K562 (cell line): Measurements from ENCODE around the gene CGN. TPM values are rescaled to one million over a fixed set of nuclear protein-coding genes. Genes with fewer than 3 reads are reported as not detected.

Experiments
- ATAC-seq: fragments of 200-7000 bp; cut with Tn5 transposase; 3 replicates; pipeline ENCODE4 v1.9.1; 2020; ENCODE audit warnings: moderate library complexity
- BruUV-seq: library from RNA; stranded (reverse); fragments of 400-500 nt; replicated peaks from 2 replicates; lab custom pipeline; 2021; lab: Mats Ljungman, UMichigan
- CTCF ChIA-PET: fragments of 300-600 bp; formaldehyde crosslinking; extraction: SDS; loops from one replicate; lab custom pipeline; 2021; ENCODE audit warnings: low intra/inter-chr PET ratio; lab: Yijun Ruan, JAX
- POLR2A ChIA-PET: fragments of 300-600, 350-650 bp; sonication (Branson Sonifier 250); formaldehyde crosslinking; extraction: SDS; loops from one replicate; lab custom pipeline; 2021; ENCODE audit warnings: antibody characterized with exemption, inconsistent platforms; lab: Yijun Ruan, JAX
- DNase-seq, 4 experiments: peaks; one replicate each; pipeline versions ENCODE4 v3.0.0 to v3.0.0-alpha.2; 2011 to 2018; ENCODE audit warnings: low spot score in 3 of 4, mixed read lengths in 3 of 4; ENCODE audit errors: extremely low read depth in 1 of 4
- FAIRE-seq: peaks from 2 replicates; lab custom pipeline; 2011; peaks lifted over from hg19 to GRCh38; lab: Jason Lieb, UNC
- H2AFZ ChIP-seq: 2 replicates; pipeline ENCODE4 v1.6.0; 2011; ENCODE audit warnings: low read depth, low read length, control low read depth, inconsistent platforms
- H3K27ac ChIP-seq: fragments of 200-600 bp; 3 replicates; pipeline ENCODE4 v1.8.0; 2011; ENCODE audit warnings: low read depth, mild to moderate bottlenecking, control low read depth, inconsistent platforms, low read length, moderate library complexity, mixed read lengths; ENCODE audit errors: extremely low read depth
- H3K27me3 ChIP-seq, 2 experiments: fragments of 300-600 bp in 1 of 2; 2 replicates in 1 of 2; 3 replicates in 1 of 2; pipeline versions ENCODE4 v1.6.0 to v1.8.0; 2011; ENCODE audit warnings: inconsistent platforms in 2 of 2, low read length in 2 of 2, mild to moderate bottlenecking in 1 of 2, mixed read lengths in 1 of 2, moderate library complexity in 1 of 2; ENCODE audit not compliant: control insufficient read depth in 2 of 2, insufficient read depth in 2 of 2
- H3K36me3 ChIP-seq: fragments of 300-600 bp; 3 replicates; pipeline ENCODE4 v1.8.0; 2011; ENCODE audit warnings: mild to moderate bottlenecking, low read length, inconsistent platforms; ENCODE audit not compliant: control insufficient read depth, insufficient read depth
- H3K4me1 ChIP-seq, 2 experiments: fragments of 200-600 bp in 1 of 2; replicated peaks in 1 of 2; 2 replicates in 1 of 2; 3 replicates in 1 of 2; pipeline versions ENCODE4 v1.5.1 to v1.8.0; 2011; ENCODE audit warnings: inconsistent platforms in 2 of 2, low read length in 2 of 2, mild to moderate bottlenecking in 1 of 2, mixed read lengths in 1 of 2, moderate library complexity in 1 of 2; ENCODE audit not compliant: control insufficient read depth in 2 of 2, insufficient read depth in 2 of 2
- H3K4me2 ChIP-seq: 2 replicates; pipeline ENCODE4 v1.6.1; 2011; ENCODE audit warnings: low read length, control low read depth, inconsistent platforms, mixed read lengths; ENCODE audit not compliant: insufficient read depth
- H3K4me3 ChIP-seq: fragments of 200-600 bp; sonication (generic), shearing (Covaris generic); 2 replicates; pipeline ENCODE4 v1.5.1; 2016; ENCODE audit warnings: control low read depth, inconsistent platforms
- H3K79me2 ChIP-seq: fragments of 200-600 bp; 3 replicates; pipeline ENCODE4 v1.8.0; 2011; ENCODE audit warnings: low read length, inconsistent platforms; ENCODE audit not compliant: control insufficient read depth, insufficient read depth
- H3K9ac ChIP-seq, 2 experiments: 2 replicates each; pipeline versions ENCODE4 v1.6.0 to v1.6.1; 2011; ENCODE audit warnings: low read depth in 2 of 2, low read length in 2 of 2, control low read depth in 1 of 2, inconsistent platforms in 1 of 2, mild to moderate bottlenecking in 1 of 2, mixed read lengths in 1 of 2; ENCODE audit not compliant: insufficient read depth in 1 of 2
- H3K9me1 ChIP-seq: one replicate; pipeline ENCODE4 v1.6.0; 2011; ENCODE audit warnings: inconsistent platforms, mild to moderate bottlenecking, low read length, moderate library complexity; ENCODE audit not compliant: control insufficient read depth, insufficient read depth
- H3K9me3 ChIP-seq: replicated peaks from 2 replicates; pipeline ENCODE4 v1.5.1; 2011; ENCODE audit warnings: low read depth, low read length, inconsistent platforms; ENCODE audit not compliant: control insufficient read depth, insufficient read depth
- H4K20me1 ChIP-seq: replicated peaks from 2 replicates; pipeline ENCODE4 v1.6.1; 2011; ENCODE audit warnings: low read length, inconsistent platforms, mixed read lengths; ENCODE audit not compliant: control insufficient read depth, insufficient read depth
- ARNT ChIP-seq, 2 experiments: fragments of 450-650 bp; IDR thresholded peaks; 2 replicates each; pipeline ENCODE4 v1.6.1; 2016; ENCODE audit warnings: mild to moderate bottlenecking in 1 of 2
- ETV6 ChIP-seq, 3 experiments: fragments of 150-350 bp in 1 of 3; sonication (generic) in 1 of 3; formaldehyde crosslinking in 1 of 3; IDR thresholded peaks; 2 replicates each; pipeline versions ENCODE4 v1.6.1 to v1.8.0; 2014 to 2022; ENCODE audit warnings: borderline replicate concordance in 2 of 3, low read depth in 2 of 3, antibody characterized with exemption in 1 of 3, low read length in 1 of 3, mild to moderate bottlenecking in 1 of 3, missing genetic modification reagents in 1 of 3
- FOXK1 ChIP-seq: sonication (generic); formaldehyde crosslinking; IDR thresholded peaks from 2 replicates; pipeline ENCODE4 v1.8.0; 2022; ENCODE audit warnings: missing genetic modification reagents, mild to moderate bottlenecking, borderline replicate concordance
- GABPB2 ChIP-seq: fragments of 250-450 bp; sonication (Bioruptor Pico); conservative IDR thresholded peaks from 2 replicates; pipeline ENCODE4 v1.5.1; 2021; ENCODE audit warnings: mild to moderate bottlenecking
- NFRKB ChIP-seq: fragments of 450-650 bp; IDR thresholded peaks from 2 replicates; pipeline ENCODE4 v1.6.1; 2016; ENCODE audit warnings: low read depth
- NR2C2 ChIP-seq, 2 experiments: fragments of 200-800 bp in 1 of 2; sonication (Bioruptor generic) in 1 of 2; sonication (generic) in 1 of 2; formaldehyde crosslinking in 1 of 2; IDR thresholded peaks; 2 replicates each; pipeline versions ENCODE4 v1.6.1 to v1.8.0; 2016 to 2022; ENCODE audit warnings: mild to moderate bottlenecking in 1 of 2, missing compliant biosample characterization in 1 of 2, missing genetic modification characterization in 1 of 2, missing genetic modification reagents in 1 of 2
- PPARD ChIP-seq: fragments of 250-450 bp; sonication (Bioruptor Pico); IDR thresholded peaks from 2 replicates; pipeline ENCODE4 v1.8.0; 2022; ENCODE audit warnings: inconsistent platforms, mild to moderate bottlenecking, moderate library complexity
- RAD21 ChIP-seq, 2 experiments: fragments of 250-450 bp in 1 of 2; fragments of 450-650 bp in 1 of 2; sonication (Bioruptor Pico) in 1 of 2; formaldehyde crosslinking in 1 of 2; IDR thresholded peaks in 1 of 2; conservative IDR thresholded peaks in 1 of 2; 2 replicates each; pipeline versions ENCODE4 v1.4.0 to v1.8.0; 2020 to 2022; ENCODE audit warnings: mild to moderate bottlenecking in 2 of 2, moderate library complexity in 1 of 2
- ZNF212 ChIP-seq: fragments of 450-650 bp; formaldehyde crosslinking; IDR thresholded peaks from 2 replicates; pipeline ENCODE4 v1.4.0; 2020; ENCODE audit warnings: mild to moderate bottlenecking
- WGBS: fragments of 100-300 bp; shearing (Covaris generic); methylation state at CpG from one replicate; pipeline ENCODE4 v1.1.6; 2016; ENCODE audit warnings: low coverage, mixed read lengths; ENCODE audit not compliant: insufficient coverage; ENCODE audit errors: missing lambda C conversion rate; 5-methylcytosine and 5-hydroxymethylcytosine counted together
- in situ Hi-C: fragments of 300-500 bp; cut with MboI; formaldehyde crosslinking; loops from 4 replicates; pipeline ENCODE4 v1.15.0; 2018; ENCODE audit warnings: inconsistent platforms, mixed read lengths
- intact Hi-C: fragments of 100-400 bp; cut with micrococcal nuclease; formaldehyde crosslinking; loops from 2 replicates; pipeline ENCODE4 v1.14.2; 2022
- polyA plus RNA-seq, 8 experiments: library from polyadenylated mRNA; depleted of rRNA in 4 of 8; stranded (reverse) in 5 of 8; unstranded in 3 of 8; fragments of >200 nt; fragmentation: Nextera tagmentation in 2 of 8; fragmentation: Illumina TruSeq in 1 of 8; extraction: Ambion mirVana in 2 of 8; extraction: Trizol in 1 of 8; gene quantifications; 2 replicates each; pipeline versions ENCODE4 v1.2.1 to v1.2.3, GENCODE V29; 2011 to 2014; ENCODE audit warnings: inconsistent platforms in 1 of 8, missing spikeins in 1 of 8
- total RNA-seq, 7 experiments: library from RNA; depleted of rRNA in 6 of 7; stranded (reverse); fragments of >200 nt in 6 of 7; fragmentation: Illumina TruSeq in 2 of 7; extraction: Trizol in 2 of 7; gene quantifications; 2 replicates each; pipeline versions ENCODE4 v1.2.1 to v1.2.3, GENCODE V29; 2011 to 2021; ENCODE audit warnings: low replicate concordance in 1 of 7
- TF ChIP-seq, protein P1 (sequence below): fragments of 250-450 bp; sonication (Bioruptor Pico); IDR thresholded peaks from 2 replicates; pipeline ENCODE4 v1.4.0; 2020
- TF ChIP-seq, protein P2 (sequence below): sonication (generic); formaldehyde crosslinking; IDR thresholded peaks from 2 replicates; pipeline ENCODE4 v1.8.0; 2022; ENCODE audit warnings: mild to moderate bottlenecking, missing genetic modification reagents

Gene CGN
- total and polyA plus RNA-seq, 9 of the 15 experiments (the other 6 are each of a cell fraction or from before 2014, with no cell fraction given): 0.03 to 1.4 (median 0.14) TPM; not detected in 2

DNA sequence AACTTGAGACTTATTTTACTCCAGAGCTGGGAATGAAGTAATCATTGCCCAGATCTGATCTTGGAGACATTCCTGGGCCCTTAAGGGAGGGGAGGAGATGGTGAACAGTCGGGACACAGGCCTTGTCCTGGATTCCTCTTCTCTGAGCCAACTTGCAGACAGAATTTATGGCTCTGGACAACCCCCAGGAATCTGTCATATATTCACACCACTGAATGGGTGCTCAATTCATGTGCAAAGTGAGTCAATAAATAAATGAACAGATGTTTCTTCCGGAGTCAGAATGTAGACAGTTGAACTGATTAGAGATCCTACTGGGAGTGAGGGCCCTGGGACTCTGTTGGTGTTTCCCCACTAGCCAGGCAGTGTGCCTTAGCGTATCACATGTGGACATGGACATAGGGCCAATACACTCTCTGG lies 31.5 kb downstream of the CGN start:
- WGBS: 16% methylated on average over 3 of the region's 3 CpGs
- ATAC-seq: no peak
- ChIA-PET CTCF (no interaction called here), POLR2A (interaction anchor here (0.6 to 1.6 kb wide), 3 partner anchors 21 to 329 kb away, joined by 3 to 4 read pairs (median 3); no protein-coding TSS in a partner anchor)
- no peaks in the 10 kb centered on the region for H3K9me1 ChIP-seq
- no peak overlapping the region for H3K27ac ChIP-seq
- H3K4me3 ChIP-seq: no peak overlapping the region
- peaks cover 5 to 14% of the 10 kb centered on the region in 2 experiments; a peak in 4 of 5 replicates for H3K4me1 ChIP-seq
- H3K9me3 ChIP-seq: no peaks in the 10 kb centered on the region
- no peak overlapping the region for H2AFZ ChIP-seq
- H3K36me3 ChIP-seq: no peaks in the 10 kb centered on the region
- H3K9ac ChIP-seq: no peak overlapping the region
- no TSS peak for BruUV-seq
- H3K79me2 ChIP-seq: no peaks in the 10 kb centered on the region
- H3K27me3 ChIP-seq: peaks cover 2 to 5% of the 10 kb centered on the region in 2 experiments; a peak in 2 of 5 replicates
- H3K4me2 ChIP-seq: no peak overlapping the region
- in situ Hi-C loops (no loop called here), intact Hi-C loops (loop anchor here (5.0 kb wide), 1 partner anchor 35 kb away; no protein-coding TSS in a partner anchor)
- peaks cover 4% of the 10 kb centered on the region; the same call in 1 of the 2 replicates for H4K20me1 ChIP-seq
- FAIRE-seq: no peak
- DNase-seq: no peak
- TF ChIP-seq NR2C2 (CRISPR knock-in tag; IDR thresholded peaks at IDR 0.05) (no peak), NR2C2 (tag; IDR thresholded peaks at IDR 0.05) (no peak), ETV6 (IDR thresholded peaks at IDR 0.05; ENCODE audit: borderline replicate concordance in 1 of 2, low read depth in 2 of 2, low read length in 1 of 2) (no peak), ETV6 (CRISPR knock-in tag; IDR thresholded peaks at IDR 0.05; ENCODE audit: borderline replicate concordance) (no peak), ARNT (IDR thresholded peaks at IDR 0.05) (no peak), GABPB2 (CRISPR knock-in tag) (no peak), PPARD (CRISPR knock-in tag) (no peak), ZNF212 (CRISPR knock-in tag) (no peak), FOXK1 (CRISPR knock-in tag) (no peak), NFRKB (no peak), RAD21 (CRISPR knock-in tag; conservative IDR thresholded peaks at IDR 0.05 in 1 of 2, IDR thresholded peaks at IDR 0.05 in 1 of 2) (no peak)
- TF ChIP-seq, protein P1, sequence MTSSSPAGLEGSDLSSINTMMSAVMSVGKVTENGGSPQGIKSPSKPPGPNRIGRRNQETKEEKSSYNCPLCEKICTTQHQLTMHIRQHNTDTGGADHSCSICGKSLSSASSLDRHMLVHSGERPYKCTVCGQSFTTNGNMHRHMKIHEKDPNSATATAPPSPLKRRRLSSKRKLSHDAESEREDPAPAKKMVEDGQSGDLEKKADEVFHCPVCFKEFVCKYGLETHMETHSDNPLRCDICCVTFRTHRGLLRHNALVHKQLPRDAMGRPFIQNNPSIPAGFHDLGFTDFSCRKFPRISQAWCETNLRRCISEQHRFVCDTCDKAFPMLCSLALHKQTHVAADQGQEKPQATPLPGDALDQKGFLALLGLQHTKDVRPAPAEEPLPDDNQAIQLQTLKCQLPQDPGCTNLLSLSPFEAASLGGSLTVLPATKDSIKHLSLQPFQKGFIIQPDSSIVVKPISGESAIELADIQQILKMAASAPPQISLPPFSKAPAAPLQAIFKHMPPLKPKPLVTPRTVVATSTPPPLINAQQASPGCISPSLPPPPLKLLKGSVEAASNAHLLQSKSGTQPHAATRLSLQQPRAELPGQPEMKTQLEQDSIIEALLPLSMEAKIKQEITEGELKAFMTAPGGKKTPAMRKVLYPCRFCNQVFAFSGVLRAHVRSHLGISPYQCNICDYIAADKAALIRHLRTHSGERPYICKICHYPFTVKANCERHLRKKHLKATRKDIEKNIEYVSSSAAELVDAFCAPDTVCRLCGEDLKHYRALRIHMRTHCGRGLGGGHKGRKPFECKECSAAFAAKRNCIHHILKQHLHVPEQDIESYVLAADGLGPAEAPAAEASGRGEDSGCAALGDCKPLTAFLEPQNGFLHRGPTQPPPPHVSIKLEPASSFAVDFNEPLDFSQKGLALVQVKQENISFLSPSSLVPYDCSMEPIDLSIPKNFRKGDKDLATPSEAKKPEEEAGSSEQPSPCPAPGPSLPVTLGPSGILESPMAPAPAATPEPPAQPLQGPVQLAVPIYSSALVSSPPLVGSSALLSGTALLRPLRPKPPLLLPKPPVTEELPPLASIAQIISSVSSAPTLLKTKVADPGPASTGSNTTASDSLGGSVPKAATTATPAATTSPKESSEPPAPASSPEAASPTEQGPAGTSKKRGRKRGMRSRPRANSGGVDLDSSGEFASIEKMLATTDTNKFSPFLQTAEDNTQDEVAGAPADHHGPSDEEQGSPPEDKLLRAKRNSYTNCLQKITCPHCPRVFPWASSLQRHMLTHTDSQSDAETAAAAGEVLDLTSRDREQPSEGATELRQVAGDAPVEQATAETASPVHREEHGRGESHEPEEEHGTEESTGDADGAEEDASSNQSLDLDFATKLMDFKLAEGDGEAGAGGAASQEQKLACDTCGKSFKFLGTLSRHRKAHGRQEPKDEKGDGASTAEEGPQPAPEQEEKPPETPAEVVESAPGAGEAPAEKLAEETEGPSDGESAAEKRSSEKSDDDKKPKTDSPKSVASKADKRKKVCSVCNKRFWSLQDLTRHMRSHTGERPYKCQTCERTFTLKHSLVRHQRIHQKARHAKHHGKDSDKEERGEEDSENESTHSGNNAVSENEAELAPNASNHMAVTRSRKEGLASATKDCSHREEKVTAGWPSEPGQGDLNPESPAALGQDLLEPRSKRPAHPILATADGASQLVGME (CRISPR knock-in tag): no peak
- TF ChIP-seq, protein P2, sequence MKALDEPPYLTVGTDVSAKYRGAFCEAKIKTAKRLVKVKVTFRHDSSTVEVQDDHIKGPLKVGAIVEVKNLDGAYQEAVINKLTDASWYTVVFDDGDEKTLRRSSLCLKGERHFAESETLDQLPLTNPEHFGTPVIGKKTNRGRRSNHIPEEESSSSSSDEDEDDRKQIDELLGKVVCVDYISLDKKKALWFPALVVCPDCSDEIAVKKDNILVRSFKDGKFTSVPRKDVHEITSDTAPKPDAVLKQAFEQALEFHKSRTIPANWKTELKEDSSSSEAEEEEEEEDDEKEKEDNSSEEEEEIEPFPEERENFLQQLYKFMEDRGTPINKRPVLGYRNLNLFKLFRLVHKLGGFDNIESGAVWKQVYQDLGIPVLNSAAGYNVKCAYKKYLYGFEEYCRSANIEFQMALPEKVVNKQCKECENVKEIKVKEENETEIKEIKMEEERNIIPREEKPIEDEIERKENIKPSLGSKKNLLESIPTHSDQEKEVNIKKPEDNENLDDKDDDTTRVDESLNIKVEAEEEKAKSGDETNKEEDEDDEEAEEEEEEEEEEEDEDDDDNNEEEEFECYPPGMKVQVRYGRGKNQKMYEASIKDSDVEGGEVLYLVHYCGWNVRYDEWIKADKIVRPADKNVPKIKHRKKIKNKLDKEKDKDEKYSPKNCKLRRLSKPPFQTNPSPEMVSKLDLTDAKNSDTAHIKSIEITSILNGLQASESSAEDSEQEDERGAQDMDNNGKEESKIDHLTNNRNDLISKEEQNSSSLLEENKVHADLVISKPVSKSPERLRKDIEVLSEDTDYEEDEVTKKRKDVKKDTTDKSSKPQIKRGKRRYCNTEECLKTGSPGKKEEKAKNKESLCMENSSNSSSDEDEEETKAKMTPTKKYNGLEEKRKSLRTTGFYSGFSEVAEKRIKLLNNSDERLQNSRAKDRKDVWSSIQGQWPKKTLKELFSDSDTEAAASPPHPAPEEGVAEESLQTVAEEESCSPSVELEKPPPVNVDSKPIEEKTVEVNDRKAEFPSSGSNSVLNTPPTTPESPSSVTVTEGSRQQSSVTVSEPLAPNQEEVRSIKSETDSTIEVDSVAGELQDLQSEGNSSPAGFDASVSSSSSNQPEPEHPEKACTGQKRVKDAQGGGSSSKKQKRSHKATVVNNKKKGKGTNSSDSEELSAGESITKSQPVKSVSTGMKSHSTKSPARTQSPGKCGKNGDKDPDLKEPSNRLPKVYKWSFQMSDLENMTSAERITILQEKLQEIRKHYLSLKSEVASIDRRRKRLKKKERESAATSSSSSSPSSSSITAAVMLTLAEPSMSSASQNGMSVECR (CRISPR knock-in tag): no peak
